ENCODE measurements around the gene GLI3.

The GLI3 gene

DNA sequence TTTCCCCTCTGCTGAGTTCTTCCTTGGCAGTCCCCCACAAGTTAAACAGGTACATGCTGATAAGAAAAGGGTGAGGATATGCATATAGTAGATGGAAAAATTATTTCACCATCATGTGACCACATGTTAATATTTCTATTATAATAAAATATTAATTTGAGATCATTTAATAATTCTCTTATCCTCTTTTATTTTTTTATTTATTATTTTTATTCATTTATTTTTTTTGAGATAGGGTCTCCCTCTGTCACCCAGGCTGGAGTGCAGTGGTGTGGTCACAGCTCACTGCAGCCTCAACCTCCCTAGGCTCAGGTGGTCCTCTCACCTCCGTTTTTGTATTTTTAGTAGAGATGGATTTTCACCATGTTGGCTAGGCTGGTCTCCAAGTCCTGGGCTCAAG is 11.6 kb upstream of the GLI3 start:
- peaks cover 3% of the 10 kb centered on the region for H3K9me3 ChIP-seq (ENCODE audit: low read length)
- H2AFZ ChIP-seq (ENCODE audit: low read depth, low read length), result no peak overlapping the region
- no peak overlapping the region for H3K4me3 ChIP-seq (ENCODE audit: low read length)
- H3K4me1 ChIP-seq (ENCODE audit: insufficient read depth, low read length), result no peaks in the 10 kb centered on the region
- no peaks in the 10 kb centered on the region for H3K27me3 ChIP-seq (ENCODE audit: insufficient read depth, low read length)
- H3K36me3 ChIP-seq (ENCODE audit: insufficient read depth, low read length), result no peaks in the 10 kb centered on the region

DNA sequence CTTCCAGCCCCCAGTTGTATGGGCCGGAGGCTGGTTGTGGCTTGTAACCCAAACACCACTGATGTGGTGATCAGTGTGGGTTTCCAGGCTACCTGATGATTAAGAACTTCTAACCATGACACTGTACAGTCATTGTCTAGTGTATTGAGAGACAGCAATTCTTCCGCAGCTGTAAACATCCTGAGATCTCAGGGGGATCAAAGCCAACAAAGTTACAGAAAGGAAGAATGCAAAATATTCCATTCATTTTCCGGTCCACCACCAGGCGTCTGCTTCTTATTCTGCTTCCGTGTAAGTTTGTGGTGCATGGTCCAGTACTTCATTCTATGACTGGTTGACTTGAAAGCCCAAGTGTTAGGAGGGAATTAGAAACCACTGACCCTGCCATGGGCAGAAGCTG is 10.3 kb upstream of the GLI3 start:
- H3K4me1 ChIP-seq (ENCODE audit: insufficient read depth, low read length), result no peaks in the 10 kb centered on the region
- no peak overlapping the region for H2AFZ ChIP-seq (ENCODE audit: low read depth, low read length)
- H3K36me3 ChIP-seq (ENCODE audit: insufficient read depth, low read length), result no peaks in the 10 kb centered on the region
- no peak overlapping the region for H3K4me3 ChIP-seq (ENCODE audit: low read length)
- peaks cover 3% of the 10 kb centered on the region for H3K9me3 ChIP-seq (ENCODE audit: low read length)
- no peaks in the 10 kb centered on the region for H3K27me3 ChIP-seq (ENCODE audit: insufficient read depth, low read length)

DNA sequence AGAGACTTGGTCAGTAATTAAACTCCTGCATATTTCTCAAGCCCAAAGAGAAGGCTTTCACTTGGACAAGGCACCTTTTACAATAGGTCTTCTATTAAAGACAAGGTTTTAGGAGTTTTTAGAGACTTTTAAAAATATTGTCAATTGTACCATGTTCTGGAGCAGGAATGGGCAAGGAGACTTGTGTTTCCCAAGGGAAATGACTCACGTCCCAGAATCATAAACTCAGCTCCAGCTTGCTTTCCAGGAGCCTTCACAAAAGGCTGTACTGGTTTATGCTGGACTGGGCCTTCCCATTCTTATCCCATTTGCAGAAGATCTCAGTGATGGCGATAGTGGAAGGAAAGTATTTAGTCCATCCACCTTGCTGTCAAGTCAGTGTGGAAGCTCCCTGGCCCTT is 7.8 kb upstream of the GLI3 start:
- no peak overlapping the region for H3K4me3 ChIP-seq (ENCODE audit: low read length)
- H3K36me3 ChIP-seq (ENCODE audit: insufficient read depth, low read length), result no peaks in the 10 kb centered on the region
- H3K9me3 ChIP-seq (ENCODE audit: low read length), result no peaks in the 10 kb centered on the region
- no peaks in the 10 kb centered on the region for H3K27me3 ChIP-seq (ENCODE audit: insufficient read depth, low read length)
- no peak overlapping the region for H2AFZ ChIP-seq (ENCODE audit: low read depth, low read length)
- peaks cover 9% of the 10 kb centered on the region for H3K4me1 ChIP-seq (ENCODE audit: insufficient read depth, low read length)

DNA sequence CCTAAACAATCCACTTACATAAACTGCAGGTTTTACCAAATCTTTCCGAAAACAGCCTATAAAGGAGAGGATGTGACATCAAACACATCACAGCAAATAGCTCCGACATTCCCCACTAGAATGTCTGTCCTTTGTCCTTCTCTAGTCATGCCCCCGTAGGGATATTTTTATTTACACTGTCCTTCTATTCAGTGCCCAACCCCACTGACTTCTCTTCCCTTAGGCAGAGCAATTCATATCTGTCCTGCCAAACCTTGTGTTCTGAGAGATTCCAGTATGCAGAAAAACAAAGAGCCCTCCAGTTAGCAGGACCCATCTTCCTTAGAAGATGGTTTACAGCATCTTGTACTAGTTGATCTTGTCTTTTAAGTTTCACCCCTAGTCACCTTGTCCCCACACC is 5.4 kb upstream of the GLI3 start:
- H2AFZ ChIP-seq (ENCODE audit: low read depth, low read length), result no peak overlapping the region
- peaks cover 20% of the 10 kb centered on the region for H3K4me1 ChIP-seq (ENCODE audit: insufficient read depth, low read length)
- no peaks in the 10 kb centered on the region for H3K27me3 ChIP-seq (ENCODE audit: insufficient read depth, low read length)
- no peaks in the 10 kb centered on the region for H3K36me3 ChIP-seq (ENCODE audit: insufficient read depth, low read length)
- no peak overlapping the region for H3K4me3 ChIP-seq (ENCODE audit: low read length)
- no peaks in the 10 kb centered on the region for H3K9me3 ChIP-seq (ENCODE audit: low read length)

DNA sequence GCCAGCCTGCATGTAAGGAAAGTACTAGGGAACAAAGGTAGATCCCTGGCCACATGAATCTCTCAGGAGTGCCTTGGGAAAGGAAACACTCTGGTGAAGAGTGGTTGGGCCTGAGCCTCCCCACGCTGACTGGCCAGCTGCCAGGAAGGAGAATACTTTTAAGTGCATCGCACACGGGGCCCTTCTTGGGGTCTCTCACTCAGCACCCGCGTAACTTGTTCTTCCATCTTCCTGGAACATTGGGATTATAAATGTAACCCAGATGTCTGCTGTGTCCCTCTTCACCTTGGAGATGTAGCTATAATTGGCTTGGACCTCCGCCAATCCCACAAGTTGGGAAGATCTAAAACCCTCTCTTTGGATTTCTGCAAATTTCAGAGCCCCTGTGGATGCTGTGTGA is 4.4 kb upstream of the GLI3 start:
- no peaks in the 10 kb centered on the region for H3K27me3 ChIP-seq (ENCODE audit: insufficient read depth, low read length)
- no peak overlapping the region for H3K4me3 ChIP-seq (ENCODE audit: low read length)
- H2AFZ ChIP-seq (ENCODE audit: low read depth, low read length), result no peak overlapping the region
- no peaks in the 10 kb centered on the region for H3K36me3 ChIP-seq (ENCODE audit: insufficient read depth, low read length)
- H3K9me3 ChIP-seq (ENCODE audit: low read length), result no peaks in the 10 kb centered on the region
- H3K4me1 ChIP-seq (ENCODE audit: insufficient read depth, low read length), result peaks cover 20% of the 10 kb centered on the region

DNA sequence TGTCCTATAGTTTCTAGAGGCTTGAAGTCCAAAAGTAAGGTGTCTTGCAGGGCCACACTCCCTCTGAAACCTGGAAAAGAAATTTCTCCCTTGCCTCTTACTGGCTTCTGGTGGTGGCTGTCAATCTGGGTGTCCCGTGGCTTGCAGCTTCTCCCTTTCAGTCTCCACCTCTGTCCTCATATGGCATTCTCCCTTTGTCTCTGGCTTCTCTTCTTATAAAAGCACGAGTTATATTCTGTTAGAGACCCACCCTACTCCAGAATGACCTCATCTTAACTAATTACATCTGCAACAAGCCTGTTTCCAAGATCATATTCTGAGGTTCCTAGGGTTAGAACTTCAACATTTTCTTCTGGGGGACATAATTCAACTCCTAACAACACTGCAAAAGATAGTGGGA is 3.4 kb upstream of the GLI3 start:
- H2AFZ ChIP-seq (ENCODE audit: low read depth, low read length), result no peak overlapping the region
- H3K4me1 ChIP-seq (ENCODE audit: insufficient read depth, low read length), result peaks cover 20% of the 10 kb centered on the region
- no peaks in the 10 kb centered on the region for H3K27me3 ChIP-seq (ENCODE audit: insufficient read depth, low read length)
- H3K9me3 ChIP-seq (ENCODE audit: low read length), result no peaks in the 10 kb centered on the region
- H3K36me3 ChIP-seq (ENCODE audit: insufficient read depth, low read length), result no peaks in the 10 kb centered on the region
- H3K4me3 ChIP-seq (ENCODE audit: low read length), result no peak overlapping the region

DNA sequence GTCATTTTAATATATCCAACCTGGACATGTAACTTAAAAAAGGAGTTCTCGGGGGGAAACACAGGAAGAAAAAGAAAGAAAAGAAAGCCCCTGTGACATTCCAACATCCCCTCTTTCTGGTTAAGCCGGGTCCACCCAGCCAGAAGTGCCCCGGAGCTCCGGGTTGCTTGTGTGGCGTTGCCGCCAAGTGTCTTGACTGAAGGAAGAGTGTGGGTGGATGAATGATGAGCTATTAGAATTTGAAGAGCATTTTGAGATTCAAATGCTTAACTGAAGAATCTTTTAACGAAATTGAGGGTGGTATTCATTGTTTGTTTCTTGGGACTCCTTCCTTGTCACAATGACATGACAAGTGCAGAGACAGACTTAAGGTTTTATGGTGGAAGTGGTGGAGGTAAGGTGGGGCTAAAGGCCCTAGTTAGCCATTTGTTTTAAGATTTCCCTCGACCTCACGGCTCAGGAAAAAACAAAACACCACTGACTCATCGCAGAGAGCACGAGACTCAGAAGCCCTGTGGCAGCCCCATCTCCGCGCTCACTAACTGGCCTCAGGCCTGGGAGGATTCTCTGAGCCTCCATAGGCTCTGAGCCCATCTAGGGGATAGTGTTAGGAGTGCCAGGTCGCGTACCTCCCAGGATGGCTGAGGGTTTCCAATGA is 1.8 kb upstream of the GLI3 start:
- Histone ChIP-seq H2AFZ (ENCODE audit: low read depth, low read length) (peak overlapping the region; percentile 7), H3K27me3 (ENCODE audit: insufficient read depth, low read length) (no peaks in the 10 kb centered on the region), H3K4me1 (ENCODE audit: insufficient read depth, low read length) (peaks cover 30% of the 10 kb centered on the region), H3K36me3 (ENCODE audit: insufficient read depth, low read length) (no peaks in the 10 kb centered on the region), H3K4me3 (ENCODE audit: low read length) (peak overlapping the region; percentile 59), H3K9me3 (ENCODE audit: low read length) (no peaks in the 10 kb centered on the region)

DNA sequence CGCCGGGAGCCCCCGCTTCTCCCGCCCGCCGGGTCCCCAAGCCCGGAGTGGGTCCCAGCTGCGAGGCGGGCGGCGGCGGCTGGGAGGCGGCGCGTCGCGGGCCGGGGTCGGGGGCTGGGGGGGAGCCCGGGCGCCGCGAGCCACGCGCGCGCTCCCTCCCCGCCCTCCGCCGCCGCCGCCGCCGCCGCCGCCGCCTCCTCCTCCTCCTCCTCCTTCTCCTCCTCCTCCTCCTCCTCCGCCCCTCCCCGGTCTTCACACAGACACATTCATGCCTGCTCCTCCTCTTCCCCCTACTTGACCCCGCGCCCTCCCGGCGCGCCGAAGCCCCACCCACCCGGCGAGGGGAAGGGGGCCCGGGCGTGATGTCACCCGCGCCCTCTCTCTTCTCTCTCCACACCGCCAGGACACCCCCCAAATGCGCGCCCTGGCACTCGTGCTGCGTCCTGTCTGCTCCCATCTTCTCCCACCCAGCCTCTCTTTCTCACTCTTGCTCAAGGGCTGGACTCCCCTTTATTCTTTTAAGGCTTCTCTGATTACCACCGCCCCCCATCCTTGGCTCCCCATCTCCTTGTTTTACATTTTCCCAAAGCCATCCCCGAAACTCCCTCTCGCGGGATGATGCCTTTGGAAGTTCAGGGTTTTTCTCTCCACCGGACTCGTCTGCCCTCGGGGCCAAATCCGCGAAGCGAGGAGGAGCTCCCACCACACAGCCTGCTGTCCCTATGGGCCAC is 967 bp upstream of the GLI3 start:
- Histone ChIP-seq H3K4me1 (ENCODE audit: insufficient read depth, low read length) (peaks cover 39% of the 10 kb centered on the region), H3K4me3 (ENCODE audit: low read length) (peak overlapping the region; percentile 86), H3K27me3 (ENCODE audit: insufficient read depth, low read length) (no peaks in the 10 kb centered on the region), H3K9me3 (ENCODE audit: low read length) (no peaks in the 10 kb centered on the region), H2AFZ (ENCODE audit: low read depth, low read length) (peak overlapping the region; percentile 20), H3K36me3 (ENCODE audit: insufficient read depth, low read length) (no peaks in the 10 kb centered on the region)

DNA sequence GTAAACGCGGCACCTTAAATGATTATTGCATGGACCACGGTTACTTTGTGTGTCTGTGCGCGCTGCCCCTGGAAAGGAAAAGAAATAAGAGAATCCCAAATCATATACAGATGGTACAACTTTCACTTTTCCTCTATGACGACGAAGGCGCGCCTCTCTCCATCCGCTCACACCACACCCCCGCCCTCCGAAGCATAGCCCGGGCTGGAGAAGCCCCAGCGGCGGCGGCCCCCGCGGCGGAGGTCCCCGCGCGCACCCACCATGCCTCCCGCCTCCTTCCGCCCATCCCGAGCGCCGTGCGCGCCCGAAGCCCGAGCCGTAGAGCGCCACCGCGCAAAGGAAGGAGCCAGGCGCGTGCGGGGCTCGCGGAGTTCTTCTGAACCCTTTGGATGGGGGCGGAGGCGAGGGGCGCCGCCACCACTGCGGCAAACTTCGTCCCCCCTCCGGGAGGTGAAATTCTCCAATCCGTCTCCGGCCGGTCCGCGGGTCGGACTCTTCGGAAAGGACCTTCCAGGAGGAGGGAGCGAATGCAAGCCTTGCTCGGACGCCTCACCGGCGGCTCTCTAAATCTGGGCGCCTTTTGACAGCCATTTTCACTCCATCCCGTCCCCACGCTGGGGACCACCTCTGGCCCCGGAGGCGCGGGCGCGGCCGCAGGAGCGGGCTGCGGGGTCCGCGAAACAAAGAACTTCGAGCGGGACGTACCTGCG is 588 bp downstream of the GLI3 start:
- Histone ChIP-seq H3K27me3 (ENCODE audit: insufficient read depth, low read length) (no peaks in the 10 kb centered on the region), H3K9me3 (ENCODE audit: low read length) (no peaks in the 10 kb centered on the region), H3K36me3 (ENCODE audit: insufficient read depth, low read length) (no peaks in the 10 kb centered on the region), H3K4me1 (ENCODE audit: insufficient read depth, low read length) (peaks cover 54% of the 10 kb centered on the region), H3K4me3 (ENCODE audit: low read length) (peak overlapping the region; percentile 86), H2AFZ (ENCODE audit: low read depth, low read length) (peak overlapping the region; percentile 61)

DNA sequence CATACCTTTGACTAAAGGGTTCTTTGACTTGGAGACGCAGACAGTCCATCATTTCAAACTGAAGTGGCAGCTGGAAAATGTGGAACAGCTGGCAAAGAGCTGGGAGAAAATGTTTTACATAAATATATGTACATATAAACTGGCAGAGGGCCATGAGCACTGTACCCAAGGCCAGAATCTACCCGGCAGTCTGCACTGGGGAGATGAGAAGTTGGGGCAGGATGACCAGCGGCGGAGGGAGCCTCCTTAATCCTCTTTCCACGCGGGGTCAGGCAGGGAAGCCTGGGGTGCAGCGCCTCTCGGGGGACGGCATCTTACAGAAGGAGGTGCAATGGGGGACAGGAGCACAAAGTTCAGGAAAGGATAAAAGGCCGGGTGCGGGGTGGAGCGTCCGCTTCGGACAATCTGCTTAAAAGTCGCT is 1.3 kb downstream of the GLI3 start:
- peak overlapping the region; percentile 86 for H3K4me3 ChIP-seq (ENCODE audit: low read length)
- peaks cover 61% of the 10 kb centered on the region for H3K4me1 ChIP-seq (ENCODE audit: insufficient read depth, low read length)
- H3K36me3 ChIP-seq (ENCODE audit: insufficient read depth, low read length), result no peaks in the 10 kb centered on the region

DNA sequence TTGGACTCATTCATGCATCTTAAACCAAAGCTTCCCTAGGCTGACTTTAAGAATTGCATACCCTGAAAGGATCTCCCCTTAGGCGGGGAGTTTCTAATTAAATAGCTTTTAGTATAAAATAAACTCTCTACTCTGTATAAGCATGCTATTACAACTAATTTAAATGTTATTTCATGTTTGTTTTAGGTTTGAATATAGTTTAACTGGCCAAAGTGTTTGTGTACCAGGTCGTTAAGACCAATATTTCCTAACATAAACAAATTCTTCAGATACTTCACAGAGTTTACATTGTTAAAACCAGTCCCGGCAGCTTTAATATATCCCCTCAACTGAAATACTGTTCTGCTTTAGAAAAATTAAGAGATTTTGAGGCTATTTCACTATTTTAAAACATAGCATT is 2.3 kb downstream of the GLI3 start:
- H3K4me1 ChIP-seq (ENCODE audit: insufficient read depth, low read length), result peaks cover 60% of the 10 kb centered on the region
- peak overlapping the region; percentile 86 for H3K4me3 ChIP-seq (ENCODE audit: low read length)

More for the DNA sequence above, 1.3 kb downstream of the GLI3 start:
- Histone ChIP-seq H3K9me3 (ENCODE audit: low read length) (no peaks in the 10 kb centered on the region), H2AFZ (ENCODE audit: low read depth, low read length) (no peak overlapping the region), H3K27me3 (ENCODE audit: insufficient read depth, low read length) (no peaks in the 10 kb centered on the region)

DNA sequence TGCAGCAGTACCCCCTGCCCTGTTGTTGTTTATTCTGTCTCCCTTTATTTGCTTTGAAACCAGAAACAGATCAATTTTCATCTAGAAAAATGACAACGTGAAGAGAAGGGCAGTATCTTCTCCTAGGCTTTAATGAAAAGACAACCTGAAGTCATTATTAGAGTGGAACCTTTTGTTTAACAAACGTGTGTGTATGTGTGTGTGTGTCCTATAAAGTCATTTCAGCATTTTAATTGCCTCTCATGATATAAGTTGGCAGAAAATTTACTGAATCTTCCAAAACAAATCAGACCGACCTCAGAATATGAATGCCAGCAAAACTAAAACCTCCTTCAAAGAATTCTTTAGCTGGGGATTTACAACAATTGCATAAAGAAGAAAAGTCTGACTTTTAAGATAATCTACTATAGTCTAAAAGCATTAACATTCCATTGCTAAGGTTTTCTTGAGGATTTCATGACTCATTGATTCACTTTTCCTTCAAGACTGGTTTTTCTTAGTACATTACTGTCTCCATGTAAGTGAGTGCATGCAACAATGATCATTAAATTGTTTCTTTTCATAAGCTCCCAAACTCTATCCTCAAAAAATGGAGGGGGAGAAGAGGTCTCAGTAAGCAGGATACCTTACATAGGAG is 3.2 kb downstream of the GLI3 start:
- Histone ChIP-seq H3K36me3 (ENCODE audit: insufficient read depth, low read length) (peaks cover 2% of the 10 kb centered on the region), H3K27me3 (ENCODE audit: insufficient read depth, low read length) (no peaks in the 10 kb centered on the region), H3K4me3 (ENCODE audit: low read length) (peak overlapping the region; percentile 86), H2AFZ (ENCODE audit: low read depth, low read length) (no peak overlapping the region), H3K9me3 (ENCODE audit: low read length) (no peaks in the 10 kb centered on the region), H3K4me1 (ENCODE audit: insufficient read depth, low read length) (peaks cover 53% of the 10 kb centered on the region)

More for the DNA sequence above, 2.3 kb downstream of the GLI3 start:
- Histone ChIP-seq H2AFZ (ENCODE audit: low read depth, low read length) (no peak overlapping the region), H3K27me3 (ENCODE audit: insufficient read depth, low read length) (no peaks in the 10 kb centered on the region), H3K9me3 (ENCODE audit: low read length) (no peaks in the 10 kb centered on the region), H3K36me3 (ENCODE audit: insufficient read depth, low read length) (no peaks in the 10 kb centered on the region)

DNA sequence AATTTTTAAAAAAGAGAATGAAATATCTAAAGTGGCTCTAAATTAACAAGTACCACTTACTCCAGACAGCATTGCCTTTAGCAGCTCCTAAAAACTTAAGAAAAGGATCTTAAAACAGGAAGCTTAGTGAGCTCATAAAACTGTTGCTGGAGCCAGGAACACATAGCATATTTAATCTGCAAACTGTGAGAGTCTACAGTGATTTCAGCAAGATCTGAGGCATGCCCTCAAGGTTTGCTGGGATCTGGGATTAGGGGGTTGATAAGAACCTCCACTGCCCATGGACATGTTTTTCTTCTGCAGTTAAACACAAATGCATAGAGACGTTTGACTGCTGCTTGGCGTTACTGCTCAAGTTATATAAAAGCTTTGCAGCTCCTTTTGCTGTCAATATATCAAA is 3.8 kb downstream of the GLI3 start:
- Histone ChIP-seq H2AFZ (ENCODE audit: low read depth, low read length) (no peak overlapping the region), H3K9me3 (ENCODE audit: low read length) (peaks cover 2% of the 10 kb centered on the region), H3K27me3 (ENCODE audit: insufficient read depth, low read length) (no peaks in the 10 kb centered on the region), H3K36me3 (ENCODE audit: insufficient read depth, low read length) (peaks cover 8% of the 10 kb centered on the region), H3K4me3 (ENCODE audit: low read length) (peak overlapping the region; percentile 86), H3K4me1 (ENCODE audit: insufficient read depth, low read length) (peaks cover 52% of the 10 kb centered on the region)

Measured in neuron (in vitro differentiated cells).